Measurements from ENCODE around the gene GPR151. TPM values are rescaled to one million over a fixed set of nuclear protein-coding genes. Genes with fewer than 3 reads are reported as not detected.

GPR151 gene
- total and polyA plus RNA-seq, 2 of the 8 experiments (the other 6 are each of a cell fraction or from before 2014, with no cell fraction given): 0.03 TPM; not detected in 1

GRCh38 chr5:146515473-146516150, 378 bp downstream of the GPR151 start:
- FAIRE-seq: no peak
- no peak for TF ChIP-seq SIRT6 (IDR thresholded peaks at IDR 0.05; ENCODE audit: low read length)
- no peak for TF ChIP-seq EGR1 (IDR thresholded peaks at IDR 0.05; ENCODE audit: borderline replicate concordance, low read depth, low read length)
- no peak for TF ChIP-seq GTF2F1 (IDR thresholded peaks at IDR 0.05; ENCODE audit: borderline replicate concordance, low read depth, low read length)
- TF ChIP-seq USF2 (IDR thresholded peaks at IDR 0.05; ENCODE audit: low read length): no peak
- no peak for TF ChIP-seq POLR2AphosphoS5 (IDR thresholded peaks at IDR 0.05; ENCODE audit: low read depth, low read length)
- TF ChIP-seq EZH2 (IDR thresholded peaks at IDR 0.05; ENCODE audit: low read depth, low read length, severe bottlenecking): no peak
- TF ChIP-seq ASH2L (IDR thresholded peaks at IDR 0.05; ENCODE audit: low read length): no peak
- no peak for TF ChIP-seq CHD1 (IDR thresholded peaks at IDR 0.05; ENCODE audit: low read depth, low read length)
- no peak for TF ChIP-seq SRF (IDR thresholded peaks at IDR 0.05; ENCODE audit: low read depth, low read length)
- TF ChIP-seq BCL11A (IDR thresholded peaks at IDR 0.05; ENCODE audit: low read depth in 2 of 2, low read length in 2 of 2): no peak
- no peak for TF ChIP-seq MAFK (IDR thresholded peaks at IDR 0.05; ENCODE audit: low read depth, low read length)
- Histone ChIP-seq H3K9ac (replicated peaks in 1 of 4; ENCODE audit: extremely low read depth in 1 of 4, low read depth in 3 of 4, low read length in 3 of 4) (no peak overlapping the region), H3K27me3 (replicated peaks in 1 of 4; ENCODE audit: control insufficient read depth in 3 of 4, extremely low read depth in 1 of 4, insufficient read depth in 3 of 4, low read length in 3 of 4) (no peaks in the 10 kb centered on the region), H3K23ac (ENCODE audit: insufficient read length) (no peak overlapping the region), H3K4me3 (ENCODE audit: extremely low read depth in 1 of 4, insufficient read depth in 2 of 4, low read depth in 3 of 4, low read length in 4 of 4) (no peak overlapping the region), H4K20me1 (replicated peaks in 1 of 2; ENCODE audit: control insufficient read depth in 1 of 2, insufficient read depth in 2 of 2, low read length in 2 of 2) (peaks cover 0 to 2% of the 10 kb centered on the region in 2 experiments), H3K56ac (replicated peaks; ENCODE audit: insufficient read length, low read depth, low read length) (no peak overlapping the region), H2AFZ (ENCODE audit: low read length) (no peak overlapping the region), H3K36me3 (ENCODE audit: control insufficient read depth in 2 of 4, insufficient read depth in 4 of 4, low read length in 3 of 4) (peaks cover under 1 to 13% (median 4%) of the 10 kb centered on the region in 4 experiments; a peak in 7 of 8 replicates), H2BK120ac (replicated peaks; ENCODE audit: low read depth, low read length) (no peak overlapping the region), H4K8ac (ENCODE audit: extremely low read depth, insufficient read depth, low read length) (no peak overlapping the region), H3K79me2 (ENCODE audit: control insufficient read depth in 1 of 2, insufficient read depth in 2 of 2, low read length in 2 of 2) (no peaks in the 10 kb centered on the region), H3K27ac (ENCODE audit: low read depth, low read length) (no peak overlapping the region), H2AK5ac (ENCODE audit: low read depth, low read length) (no peak overlapping the region), H4K5ac (ENCODE audit: insufficient read length, low read depth, low read length) (no peak overlapping the region), H2BK5ac (ENCODE audit: low read depth, low read length) (no peak overlapping the region), H3K23me2 (ENCODE audit: low read depth, low read length) (no peaks in the 10 kb centered on the region), H3K4me1 (replicated peaks in 1 of 4; ENCODE audit: control insufficient read depth in 3 of 4, insufficient read depth in 4 of 4, low read length in 3 of 4) (peaks cover 0 to under 1% (median 0%) of the 10 kb centered on the region in 4 experiments; a peak in 1 of 7 replicates), H2BK12ac (ENCODE audit: low read depth, low read length) (no peak overlapping the region), H3K79me1 (ENCODE audit: low read depth, low read length) (no peaks in the 10 kb centered on the region), H3K4ac (replicated peaks; ENCODE audit: insufficient read length, low read depth, low read length) (no peak overlapping the region), H3K9me3 (ENCODE audit: insufficient read depth in 2 of 2, low read depth in 1 of 2, low read length in 1 of 2) (no peaks in the 10 kb centered on the region), H2BK20ac (ENCODE audit: low read length) (no peak overlapping the region), H3K4me2 (ENCODE audit: insufficient read depth in 1 of 2, low read depth in 2 of 2, low read length in 2 of 2) (no peak overlapping the region), H3K14ac (ENCODE audit: insufficient read length) (no peak overlapping the region), H2BK15ac (ENCODE audit: low read length) (no peak overlapping the region), H3K18ac (ENCODE audit: extremely low read depth, low read length) (no peak overlapping the region), H4K91ac (replicated peaks; ENCODE audit: insufficient read length, low read length) (no peak overlapping the region)
- POLR2A ChIA-PET (ENCODE audit: partially characterized antibody): interaction anchor here (1.0 kb wide), 1 partner anchor 69 kb away, joined by 3 read pairs; the partner anchor contains the start of gene TCERG1
- DNase-seq (ENCODE audit: low read depth in 1 of 2, low spot score in 2 of 2): no peak
- WGBS, 2 experiments (ENCODE audit: extremely low coverage in 1 of 2, insufficient coverage in 1 of 2, insufficient read length in 1 of 2, insufficient replicate concordance in 2 of 2, low coverage in 1 of 2, low lambda C conversion rate in 2 of 2, missing lambda C conversion rate in 1 of 2): 88% methylated on average over 10 of the region's 10 CpGs; no CpG with 5 or more reads in 1 of the 2 experiments
- CTCF ChIA-PET (ENCODE audit: partially characterized antibody): interaction anchor here (1.0 to 3.6 kb wide), 7 partner anchors 11 to 876 kb away, joined by 3 to 29 read pairs (median 4); no protein-coding TSS in a partner anchor
